ENCODE data around the gene SLC16A8.

The SLC16A8 gene

GRCh38 chr22:38112381-38112780 lies 28.4 kb upstream of the SLC16A8 start:
- no peak for DNase-seq (ENCODE audit: low read depth in 3 of 3)

GRCh38 chr22:38111925-38112355 lies 28.0 kb upstream of the SLC16A8 start:
- DNase-seq (ENCODE audit: low read depth in 3 of 3): no peak

GRCh38 chr22:38110863-38111852 lies 27.2 kb upstream of the SLC16A8 start:
- no peak for DNase-seq (ENCODE audit: low read depth in 3 of 3)

- no peak for DNase-seq (ENCODE audit: low read depth in 3 of 3)
Observed at GRCh38 chr22:38110008-38110862, 26.3 kb upstream of the SLC16A8 start, which contains the start of gene BAIAP2L2. TSS of gene BAIAP2L2 (minus strand) at chr22:38110684. CDS start at chr22:38110525, 159 bp downstream.

GRCh38 chr22:38109371-38110001 lies 25.5 kb upstream of the SLC16A8 start:
- no peak for DNase-seq (ENCODE audit: low read depth in 3 of 3)

GRCh38 chr22:38108561-38109319 lies 24.8 kb upstream of the SLC16A8 start:
- DNase-seq (ENCODE audit: low read depth in 3 of 3): no peak

- no peak for DNase-seq (ENCODE audit: low read depth in 3 of 3)
Observed at GRCh38 chr22:38107692-38108515, 23.9 kb upstream of the SLC16A8 start.

GRCh38 chr22:38106814-38107578 lies 23.0 kb upstream of the SLC16A8 start:
- DNase-seq (ENCODE audit: low read depth in 3 of 3): no peak

GRCh38 chr22:38104084-38104483 lies 20.1 kb upstream of the SLC16A8 start:
- DNase-seq (ENCODE audit: low read depth in 3 of 3): no peak

- DNase-seq (ENCODE audit: low read depth in 3 of 3): no peak
Observed at GRCh38 chr22:38103641-38104040, 19.7 kb upstream of the SLC16A8 start.

- DNase-seq (ENCODE audit: low read depth in 3 of 3): no peak
Observed at GRCh38 chr22:38098410-38099249, 14.6 kb upstream of the SLC16A8 start.

GRCh38 chr22:38097557-38098409 lies 13.8 kb upstream of the SLC16A8 start:
- no peak for DNase-seq (ENCODE audit: low read depth in 3 of 3)

- DNase-seq (ENCODE audit: low read depth in 3 of 3): no peak
Observed at GRCh38 chr22:38097058-38097457, 13.1 kb upstream of the SLC16A8 start.

GRCh38 chr22:38089474-38089851 lies 5.5 kb upstream of the SLC16A8 start:
- DNase-seq (ENCODE audit: low read depth in 3 of 3): no peak

GRCh38 chr22:38088629-38089473 lies 4.9 kb upstream of the SLC16A8 start:
- DNase-seq (ENCODE audit: low read depth in 3 of 3): no peak

GRCh38 chr22:38087855-38088254 lies 3.9 kb upstream of the SLC16A8 start:
- no peak for DNase-seq (ENCODE audit: low read depth in 3 of 3)

GRCh38 chr22:38086942-38087341 lies 3.0 kb upstream of the SLC16A8 start:
- no peak for DNase-seq (ENCODE audit: low read depth in 3 of 3)

Data from stimulated activated CD4-positive, alpha-beta T cell treated with anti-CD3 and anti-CD28 coated beads, TNF-alpha, amount 100 ng/mL, for 4 hours (primary cell).